K562 (cell line): ENCODE measurements around the gene RGL2. TPM values are rescaled to one million over a fixed set of nuclear protein-coding genes. Genes with fewer than 3 reads are reported as not detected.

Experiments used
- DDX20 ChIP-seq: fragments of 450-650 bp; IDR thresholded peaks from 2 replicates; pipeline ENCODE4 v1.6.1; 2016; ENCODE audit warnings: missing genetic modification characterization, low read depth, mild to moderate bottlenecking, missing compliant biosample characterization, moderate library complexity
- E2F3 ChIP-seq: fragments of 250-450 bp; sonication (Bioruptor Pico); IDR thresholded peaks from 2 replicates; pipeline ENCODE4 v1.4.0; 2020; ENCODE audit warnings: mild to moderate bottlenecking
- GTF2E2 ChIP-seq: fragments of 200-800 bp; sonication (Bioruptor generic); IDR thresholded peaks from 2 replicates; pipeline ENCODE4 v1.6.1; 2016; ENCODE audit warnings: missing genetic modification characterization, missing compliant biosample characterization
- HBP1 ChIP-seq: fragments of 450-650 bp; formaldehyde crosslinking; IDR thresholded peaks from 2 replicates; pipeline ENCODE4 v1.4.0; 2022; ENCODE audit warnings: missing genetic modification characterization
- HLTF ChIP-seq: fragments of 450-650 bp; IDR thresholded peaks from 2 replicates; pipeline ENCODE4 v1.6.1; 2016
- MGA ChIP-seq: fragments of 450-650 bp; IDR thresholded peaks from 2 replicates; pipeline ENCODE4 v1.6.1; 2016; ENCODE audit warnings: mild to moderate bottlenecking, moderate library complexity
- NR0B1 ChIP-seq: fragments of 450-650 bp; IDR thresholded peaks from one replicate; pipeline ENCODE4 v1.6.1; 2018; ENCODE audit warnings: mild to moderate bottlenecking, moderate library complexity; ENCODE audit not compliant: partially characterized antibody
- TCFL5 ChIP-seq: fragments of 250-450 bp; sonication (Bioruptor Pico); conservative IDR thresholded peaks from 2 replicates; pipeline ENCODE4 v1.6.1; 2021; ENCODE audit warnings: mild to moderate bottlenecking, moderate library complexity, matching md5 sums
- ZNF143 ChIP-seq: sonication (generic); formaldehyde crosslinking; IDR thresholded peaks from 2 replicates; pipeline ENCODE4 v1.9.0; 2022; ENCODE audit warnings: mild to moderate bottlenecking, missing genetic modification reagents
- ZNF449 ChIP-seq: fragments of 250-450 bp; sonication (Bioruptor Pico); IDR thresholded peaks from 2 replicates; pipeline ENCODE4 v1.8.0; 2022; ENCODE audit warnings: moderate library complexity, mild to moderate bottlenecking, inconsistent platforms
- polyA plus RNA-seq, 8 experiments: library from polyadenylated mRNA; depleted of rRNA in 4 of 8; stranded (reverse) in 5 of 8; unstranded in 3 of 8; fragments of >200 nt; fragmentation: Nextera tagmentation in 2 of 8; fragmentation: Illumina TruSeq in 1 of 8; extraction: Ambion mirVana in 2 of 8; extraction: Trizol in 1 of 8; gene quantifications; 2 replicates each; pipeline versions ENCODE4 v1.2.1 to v1.2.3, GENCODE V29; 2011 to 2014; ENCODE audit warnings: inconsistent platforms in 1 of 8, missing spikeins in 1 of 8
- total RNA-seq, 7 experiments: library from RNA; depleted of rRNA in 6 of 7; stranded (reverse); fragments of >200 nt in 6 of 7; fragmentation: Illumina TruSeq in 2 of 7; extraction: Trizol in 2 of 7; gene quantifications; 2 replicates each; pipeline versions ENCODE4 v1.2.1 to v1.2.3, GENCODE V29; 2011 to 2021; ENCODE audit warnings: low replicate concordance in 1 of 7

Gene RGL2
- total and polyA plus RNA-seq, 9 of the 15 experiments (the other 6 are each of a cell fraction or from before 2014, with no cell fraction given): 1.8 to 57.1 (median 19.5) TPM

DNA sequence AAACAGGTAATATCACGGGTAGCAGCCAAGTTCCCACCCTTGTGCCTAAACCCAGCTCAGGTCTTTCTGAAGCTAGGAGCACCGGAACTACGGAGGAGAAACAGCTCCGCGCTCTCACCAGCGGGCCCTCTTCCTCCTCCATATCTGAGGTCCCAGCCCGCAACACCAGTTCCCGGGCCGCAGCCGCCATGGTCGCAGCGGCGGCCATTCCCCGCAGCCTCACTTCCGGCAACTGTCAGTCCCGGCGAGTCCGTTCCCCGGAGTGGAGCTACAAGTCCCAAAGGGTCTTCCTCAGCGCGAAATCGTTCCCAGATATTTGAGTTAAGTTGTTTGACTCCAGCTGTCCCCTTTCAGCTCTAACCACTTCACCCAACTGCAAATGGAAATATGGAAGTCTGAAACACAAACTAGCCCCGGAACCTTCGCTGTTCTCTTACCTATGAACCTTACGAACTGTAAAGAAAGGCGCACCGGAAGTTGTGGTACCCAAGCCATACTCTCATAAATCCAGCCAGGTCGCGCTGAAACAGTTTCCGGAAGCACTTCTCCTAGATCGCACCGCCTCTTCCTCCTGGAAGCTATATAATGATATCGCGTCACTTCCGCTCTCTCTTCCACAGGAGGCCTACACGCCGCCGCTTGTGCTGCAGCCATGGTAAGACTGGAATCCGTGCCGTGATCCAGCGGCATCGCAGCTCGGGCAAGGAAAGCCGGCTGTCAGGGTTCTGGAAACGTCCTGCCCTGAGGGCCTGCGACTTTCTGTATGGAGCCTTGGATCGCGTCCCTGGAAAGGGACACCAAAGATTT lies 27.1 kb downstream of the RGL2 start, which contains the start of the genes RPS18 and VPS52 (continued):
- TF ChIP-seq MGA (peak; percentile 60; the same call in 1 of the 2 replicates), ZNF449 (CRISPR knock-in tag) (peak; percentile 10; the same call in 1 of the 2 replicates), GTF2E2 (peak; percentile 98), DDX20 (tag) (no peak; the same call in 1 of the 2 replicates), HLTF (0 out of 2 replicates have a peak, but pooled peaks have one; percentile 46), E2F3 (peak; percentile 85; the same call in 1 of the 2 replicates), NR0B1 (no peak), TCFL5 (CRISPR knock-in tag) (no peak), ZNF143 (CRISPR knock-in tag) (no peak), HBP1 (CRISPR knock-in tag) (peak; percentile 87; the same call in 1 of the 2 replicates)
